Fibroblast of the aortic adventitia (primary cell): ENCODE measurements around the gene NPY. TPM values are rescaled to one million over a fixed set of nuclear protein-coding genes. Genes with fewer than 3 reads are reported as not detected.

Experiments used
- DNase-seq: peaks from one replicate; pipeline ENCODE4 v3.0.0-alpha.2; 2010; ENCODE audit warnings: low read depth
- H3K4me3 ChIP-seq: 2 replicates; pipeline ENCODE4 v1.5.1; 2011; ENCODE audit warnings: low read depth, mild to moderate bottlenecking, control low read depth, low read length, moderate library complexity
- CTCF ChIP-seq: IDR thresholded peaks from 2 replicates; pipeline ENCODE4 v1.5.1; 2011; ENCODE audit warnings: mild to moderate bottlenecking, low read length, control low read depth, inconsistent platforms; ENCODE audit not compliant: insufficient read depth
- total RNA-seq: library from RNA; depleted of rRNA; stranded (reverse); fragments of >200 nt; gene quantifications from 2 replicates; pipeline ENCODE4 v1.2.3, GENCODE V29; 2012; ENCODE audit warnings: low replicate concordance

NPY gene
- total RNA-seq, 1 donor: not detected

GRCh38 chr7:24290004-24290641 lies 6.1 kb downstream of the NPY start:
- no peak for TF ChIP-seq CTCF

GRCh38 chr7:24291271-24291670 lies 7.3 kb downstream of the NPY start:
- no peak overlapping the region for H3K4me3 ChIP-seq
- DNase-seq: no peak
- no peak for TF ChIP-seq CTCF

More at GRCh38 chr7:24290004-24290641, 6.1 kb downstream of the NPY start:
- H3K4me3 ChIP-seq: no peak overlapping the region
- peak; percentile 7 for DNase-seq

GRCh38 chr7:24297362-24297761 lies 13.4 kb downstream of the NPY start:
- no peak for TF ChIP-seq CTCF
- DNase-seq: no peak
- H3K4me3 ChIP-seq: no peak overlapping the region

- DNase-seq: no peak
- H3K4me3 ChIP-seq: no peak overlapping the region
- no peak for TF ChIP-seq CTCF
Measured at GRCh38 chr7:24298696-24299095, 14.7 kb downstream of the NPY start.

GRCh38 chr7:24299192-24299591 lies 15.2 kb downstream of the NPY start:
- TF ChIP-seq CTCF: no peak

GRCh38 chr7:24301703-24302102 lies 17.7 kb downstream of the NPY start:
- no peak for DNase-seq
- no peak overlapping the region for H3K4me3 ChIP-seq
- no peak for TF ChIP-seq CTCF

More at GRCh38 chr7:24299192-24299591, 15.2 kb downstream of the NPY start:
- DNase-seq: no peak
- H3K4me3 ChIP-seq: no peak overlapping the region
